Muscle of back (tissue), 11 donors: ENCODE results near the gene ZBTB12. TPM values are rescaled to one million over a fixed set of nuclear protein-coding genes. Genes with fewer than 3 reads are reported as not detected.
"Not testable (repeated sequence)": the region's sequence is repeated elsewhere in the genome, so short reads cannot be mapped to it uniquely, and the experiment has no call there.

ENCODE experiments used
- DNase-seq, 3 donors: peaks; one replicate each; pipeline versions ENCODE4 v3.0.0 to v3.0.0-alpha.2; 2013
- polyA plus RNA-seq, 10 donors: library from polyadenylated mRNA; unstranded; fragments of 120-200 nt; gene quantifications; one replicate each; pipeline ENCODE4 v1.2.1, GENCODE V29; 2013; ENCODE audit not compliant: insufficient read length in 10 of 10

ZBTB12 gene
- polyA plus RNA-seq, 10 donors: 7.9 to 16.2 (median 9.6) TPM

- no peak for DNase-seq
Measured at GRCh38 chr6:31876357-31876756, 25.5 kb downstream of the ZBTB12 start.

- no peak for DNase-seq
Measured at GRCh38 chr6:31875877-31876276, 26.0 kb downstream of the ZBTB12 start.

- DNase-seq: no peak
Measured at GRCh38 chr6:31874836-31875572, 26.9 kb downstream of the ZBTB12 start.

GRCh38 chr6:31874084-31874670 lies 27.7 kb downstream of the ZBTB12 start:
- no peak for DNase-seq

- peak in 2 of 3 donors; percentile 6 to 36 for DNase-seq
Measured at GRCh38 chr6:31871046-31871659, 30.7 kb downstream of the ZBTB12 start.

- DNase-seq: no peak
Measured at GRCh38 chr6:31870385-31870921, 31.4 kb downstream of the ZBTB12 start.

- DNase-seq: no peak
Measured at GRCh38 chr6:31869343-31869742, 32.5 kb downstream of the ZBTB12 start.

GRCh38 chr6:31868658-31868971 lies 33.3 kb downstream of the ZBTB12 start:
- DNase-seq: not testable (repeated sequence)

GRCh38 chr6:31865205-31866118 lies 36.4 kb downstream of the ZBTB12 start:
- no peak for DNase-seq

GRCh38 chr6:31864818-31865204 lies 37.1 kb downstream of the ZBTB12 start:
- DNase-seq: no peak

GRCh38 chr6:31864123-31864562 lies 37.7 kb downstream of the ZBTB12 start:
- not testable (repeated sequence) for DNase-seq

GRCh38 chr6:31862344-31863235 lies 39.3 kb downstream of the ZBTB12 start, which contains the start of gene NEU1:
Gene NEU1 (minus strand): TSS chr6:31862821. CDS start chr6:31862776, 45 bp downstream.
- peak; percentile 100 for DNase-seq

GRCh38 chr6:31861919-31862343 lies 40.0 kb downstream of the ZBTB12 start:
- DNase-seq: no peak

- no peak for DNase-seq
Measured at GRCh38 chr6:31861150-31861549, 40.7 kb downstream of the ZBTB12 start.

GRCh38 chr6:31860349-31860748 lies 41.5 kb downstream of the ZBTB12 start:
- DNase-seq: no peak

- no peak for DNase-seq
Measured at GRCh38 chr6:31859923-31860322, 42.0 kb downstream of the ZBTB12 start.

GRCh38 chr6:31858707-31859106 lies 43.2 kb downstream of the ZBTB12 start:
- DNase-seq: no peak

GRCh38 chr6:31857774-31858173 lies 44.1 kb downstream of the ZBTB12 start:
- not testable (repeated sequence) for DNase-seq

GRCh38 chr6:31851980-31852718 lies 49.7 kb downstream of the ZBTB12 start:
- not testable (repeated sequence) for DNase-seq

- DNase-seq: no peak
Measured at GRCh38 chr6:31851485-31851832, 50.4 kb downstream of the ZBTB12 start.
